HCT116 (cell line): Measurements from ENCODE around the gene ZNF618. TPM values are rescaled to one million over a fixed set of nuclear protein-coding genes. Genes with fewer than 3 reads are reported as not detected.

Source experiments
- ATAC-seq: fragments of 200-7000 bp; cut with Tn5 transposase; 2 replicates; pipeline ENCODE4 v1.9.1; 2020; ENCODE audit warnings: mild to moderate bottlenecking, moderate library complexity
- BruUV-seq: library from RNA; stranded (reverse); fragments of 400-500 nt; replicated peaks from 2 replicates; lab custom pipeline; 2021; lab: Mats Ljungman, UMichigan
- CTCF ChIA-PET: fragments of 300-600 bp; sonication (Branson Sonifier 250); formaldehyde crosslinking; loops from one replicate; lab custom pipeline; 2021; ENCODE audit warnings: antibody characterized with exemption; lab: Charles Lee
- POLR2A ChIA-PET: fragments of 300-600, 350-600 bp; sonication (Branson Sonifier 250); formaldehyde crosslinking; loops from one replicate; lab custom pipeline; 2021; ENCODE audit warnings: antibody characterized with exemption; lab: Charles Lee
- RAD21 ChIA-PET, 2 experiments: fragments of 300-600 bp; sonication (Branson Sonifier 250); formaldehyde crosslinking; loops; one replicate each; lab custom pipeline; 2023; ENCODE audit warnings: low total read pairs in 2 of 2; ENCODE audit not compliant: uncharacterized antibody in 2 of 2, unreplicated experiment in 2 of 2, low non-redundant PET in 1 of 2; lab: Charles Lee
- DNase-seq: peaks from one replicate; pipeline ENCODE4 v3.0.0-alpha.2; 2010; ENCODE audit warnings: low read depth, low spot score
- H2AFZ ChIP-seq: fragments of 200-600 bp; shearing (Covaris generic), sonication (generic); 2 replicates; pipeline ENCODE4 v1.6.1; 2017; ENCODE audit warnings: low read depth, mixed run types, mixed read lengths, antibody characterized with exemption, low read length; ENCODE audit not compliant: poor library complexity, severe bottlenecking
- H3K27ac ChIP-seq: 2 replicates; pipeline ENCODE4 v1.5.1; 2012; ENCODE audit warnings: low read depth, low read length
- H3K27me3 ChIP-seq: fragments of 200-600 bp; sonication (generic); 2 replicates; pipeline ENCODE4 v1.6.1; 2016; ENCODE audit warnings: mixed run types, low read length, mixed read lengths; ENCODE audit not compliant: insufficient read depth
- H3K36me3 ChIP-seq, 2 experiments: fragments of 200-500 bp in 1 of 2; fragments of 200-600 bp in 1 of 2; sonication (Bioruptor generic) in 1 of 2; sonication (generic) in 1 of 2; 2 replicates each; pipeline versions ENCODE4 v1.5.1 to v1.6.1; 2014 to 2016; ENCODE audit warnings: low read length in 2 of 2, inconsistent platforms in 1 of 2, mixed read lengths in 1 of 2, mixed run types in 1 of 2; ENCODE audit not compliant: insufficient read depth in 2 of 2, control insufficient read depth in 1 of 2
- H3K4me1 ChIP-seq, 2 experiments: fragments of 200-600 bp in 1 of 2; sonication (generic) in 1 of 2; 2 replicates each; pipeline versions ENCODE4 v1.5.1 to v1.6.1; 2012 to 2017; ENCODE audit warnings: low read length in 2 of 2, inconsistent platforms in 1 of 2, mild to moderate bottlenecking in 1 of 2, mixed read lengths in 1 of 2, mixed run types in 1 of 2, moderate library complexity in 1 of 2; ENCODE audit not compliant: insufficient read depth in 2 of 2, control insufficient read depth in 1 of 2
- H3K4me2 ChIP-seq: fragments of 200-600 bp; sonication (generic); 2 replicates; pipeline ENCODE4 v1.6.1; 2017; ENCODE audit warnings: mixed run types, low read length, mixed read lengths
- H3K4me3 ChIP-seq, 2 experiments: fragments of 200-600 bp in 1 of 2; sonication (generic) in 1 of 2; replicated peaks in 1 of 2; 2 replicates each; pipeline ENCODE4 v1.5.1; 2011 to 2016; ENCODE audit warnings: low read length in 2 of 2, control low read depth in 1 of 2, low read depth in 1 of 2, mild to moderate bottlenecking in 1 of 2, mixed read lengths in 1 of 2, mixed run types in 1 of 2
- H3K79me2 ChIP-seq: fragments of 200-600 bp; sonication (generic); 2 replicates; pipeline ENCODE4 v1.6.1; 2017; ENCODE audit warnings: mild to moderate bottlenecking, mixed run types, low read length, moderate library complexity, mixed read lengths; ENCODE audit not compliant: insufficient read depth
- H3K9ac ChIP-seq: fragments of 200-600 bp; sonication (generic); 2 replicates; pipeline ENCODE4 v1.6.1; 2016; ENCODE audit warnings: low read length, mixed read lengths
- H3K9me2 ChIP-seq: fragments of 200-600 bp; sonication (generic), shearing (Covaris generic); 2 replicates; pipeline ENCODE4 v1.6.1; 2017; ENCODE audit warnings: mixed run types, mild to moderate bottlenecking, moderate library complexity; ENCODE audit not compliant: insufficient read depth
- H3K9me3 ChIP-seq, 2 experiments: fragments of 200-500 bp in 1 of 2; fragments of 200-600 bp in 1 of 2; sonication (Bioruptor generic) in 1 of 2; sonication (generic) in 1 of 2; 2 replicates each; pipeline ENCODE4 v1.6.1; 2014 to 2017; ENCODE audit warnings: low read length in 2 of 2, mixed read lengths in 2 of 2, inconsistent platforms in 1 of 2, low read depth in 1 of 2, mild to moderate bottlenecking in 1 of 2, mixed run types in 1 of 2, moderate library complexity in 1 of 2; ENCODE audit not compliant: control insufficient read depth in 1 of 2, insufficient read depth in 1 of 2
- H4K20me1 ChIP-seq: fragments of 200-600 bp; sonication (generic), shearing (Covaris generic); 2 replicates; pipeline ENCODE4 v1.6.1; 2017; ENCODE audit warnings: mixed run types, mild to moderate bottlenecking, moderate library complexity; ENCODE audit not compliant: insufficient read depth
- ATF3 ChIP-seq: IDR thresholded peaks from 2 replicates; pipeline ENCODE4 v1.6.1; 2012
- CEBPB ChIP-seq: IDR thresholded peaks from 2 replicates; pipeline ENCODE4 v1.6.1; 2012; ENCODE audit warnings: low read depth
- CTCF ChIP-seq, 3 experiments: fragments of 200-600 bp in 1 of 3; sonication (generic) in 1 of 3; IDR thresholded peaks in 2 of 3; conservative IDR thresholded peaks in 1 of 3; 2 replicates each; pipeline ENCODE4 v1.5.1; 2012 to 2017; ENCODE audit warnings: low read depth in 2 of 3, low read length in 2 of 3, antibody characterized with exemption in 1 of 3, borderline replicate concordance in 1 of 3, control low read depth in 1 of 3, mild to moderate bottlenecking in 1 of 3, mixed read lengths in 1 of 3, mixed run types in 1 of 3, moderate library complexity in 1 of 3; ENCODE audit not compliant: insufficient read depth in 1 of 3
- EZH2 ChIP-seq: fragments of 200-600 bp; sonication (generic); IDR thresholded peaks from 2 replicates; pipeline ENCODE4 v1.6.1; 2017; ENCODE audit warnings: antibody characterized with exemption, mixed run types
- EZH2phosphoT487 ChIP-seq: fragments of 200-600 bp; IDR thresholded peaks from 2 replicates; pipeline ENCODE4 v1.6.1; 2018; ENCODE audit warnings: antibody characterized with exemption, borderline replicate concordance
- JUND ChIP-seq: IDR thresholded peaks from 2 replicates; pipeline ENCODE4 v1.6.1; 2012
- RAD21 ChIP-seq: IDR thresholded peaks from 2 replicates; pipeline ENCODE4 v1.6.1; 2012; ENCODE audit warnings: low read depth, mild to moderate bottlenecking
- intact Hi-C: fragments of 100-400 bp; cut with micrococcal nuclease; formaldehyde crosslinking; loops from 2 replicates; pipeline ENCODE4 v1.10.0; 2022
- total RNA-seq: library from RNA; stranded (reverse); gene quantifications from one replicate; pipeline ENCODE4 v1.2.1, GENCODE V29; 2021; ENCODE audit not compliant: unreplicated experiment

The ZNF618 gene
- total RNA-seq, 1 experiment from 2014 or later, result 13.5 TPM

- Histone ChIP-seq H3K27me3 (no peaks in the 10 kb centered on the region), H3K9me3 (no peaks in the 10 kb centered on the region), H3K36me3 (no peaks in the 10 kb centered on the region), H4K20me1 (no peaks in the 10 kb centered on the region), H3K27ac (no peak overlapping the region), H3K9ac (no peak overlapping the region), H3K9me2 (no peaks in the 10 kb centered on the region), H3K79me2 (no peaks in the 10 kb centered on the region), H2AFZ (no peak overlapping the region), H3K4me3 (no peak overlapping the region), H3K4me2 (no peak overlapping the region), H3K4me1 (peaks cover 0 to 3% of the 10 kb centered on the region in 2 experiments; a peak in 1 of 4 replicates)
- intact Hi-C loops, result no loop called here
- no TSS peak for BruUV-seq
- no peak for TF ChIP-seq RAD21
- no peak for TF ChIP-seq CTCF (IDR thresholded peaks at IDR 0.05 in 2 of 3, conservative IDR thresholded peaks at IDR 0.05 in 1 of 3; ENCODE audit: borderline replicate concordance in 1 of 3, insufficient read depth in 1 of 3, low read depth in 2 of 3, low read length in 2 of 3)
- no peak for TF ChIP-seq EZH2phosphoT487
- no peak for TF ChIP-seq ATF3
- no peak for TF ChIP-seq JUND
- TF ChIP-seq EZH2, result no peak
- no peak for TF ChIP-seq CEBPB
- ATAC-seq (no peak), DNase-seq (no peak)
- ChIA-PET POLR2A (no interaction called here), CTCF (no interaction called here), RAD21 (no interaction called here)
Observed at GRCh38 chr9:113913426-113914195, 37.5 kb downstream of the ZNF618 start.
